IPS DF 6.9 (cell line): ENCODE results near the gene POU3F1.

ENCODE experiments used
- DNase-seq: peaks from one replicate; pipeline ENCODE4 v3.0.0-alpha.2; 2013; ENCODE audit warnings: low read depth, low spot score
- H3K27ac ChIP-seq: one replicate; pipeline ENCODE4 v1.5.1; 2013; ENCODE audit warnings: low read length, control low read depth
- H3K27me3 ChIP-seq: 2 replicates; pipeline ENCODE4 v1.6.1; 2013; ENCODE audit warnings: mild to moderate bottlenecking, low read length; ENCODE audit not compliant: control insufficient read depth, insufficient read depth
- H3K36me3 ChIP-seq: 2 replicates; pipeline ENCODE4 v1.6.1; 2013; ENCODE audit warnings: low read length; ENCODE audit not compliant: control insufficient read depth, insufficient read depth
- H3K4me1 ChIP-seq: 2 replicates; pipeline ENCODE4 v1.6.1; 2013; ENCODE audit warnings: low read length; ENCODE audit not compliant: control insufficient read depth, insufficient read depth
- H3K4me3 ChIP-seq: 2 replicates; pipeline ENCODE4 v1.5.1; 2013; ENCODE audit warnings: mild to moderate bottlenecking, low read length
- H3K9me3 ChIP-seq: 2 replicates; pipeline ENCODE4 v1.6.1; 2013; ENCODE audit warnings: low read length, inconsistent platforms; ENCODE audit not compliant: control insufficient read depth, insufficient read depth
- WGBS: extraction: QIAGEN DNeasy Blood & Tissue Kit; methylation state at CpG from one replicate; pipeline ENCODE4 v1.1.7; 2013; ENCODE audit warnings: mixed read lengths, missing lambda C conversion rate; ENCODE audit not compliant: insufficient read length, insufficient coverage; 5-methylcytosine and 5-hydroxymethylcytosine counted together

Gene POU3F1

GRCh38 chr1:38014724-38015424 is 31.7 kb downstream of the POU3F1 start:
- Histone ChIP-seq H3K4me3 (no peak overlapping the region), H3K36me3 (peaks cover 24% of the 10 kb centered on the region; the same call in 1 of the 2 replicates), H3K27me3 (no peaks in the 10 kb centered on the region), H3K4me1 (no peaks in the 10 kb centered on the region), H3K27ac (no peak overlapping the region), H3K9me3 (no peaks in the 10 kb centered on the region)
- no peak for DNase-seq
- no CpG with 5 or more reads among the region's 11 CpGs for WGBS

GRCh38 chr1:38014171-38014570 is 32.4 kb downstream of the POU3F1 start:
- Histone ChIP-seq H3K4me3 (no peak overlapping the region), H3K4me1 (no peaks in the 10 kb centered on the region)
- WGBS: no CpG with 5 or more reads among the region's 4 CpGs

GRCh38 chr1:38013227-38013622 is 33.4 kb downstream of the POU3F1 start:
- no CpG with 5 or more reads among the region's 4 CpGs for WGBS
- Histone ChIP-seq H3K4me1 (no peaks in the 10 kb centered on the region), H3K27me3 (no peaks in the 10 kb centered on the region), H3K36me3 (peaks cover 19% of the 10 kb centered on the region; the same call in 1 of the 2 replicates), H3K27ac (no peak overlapping the region), H3K9me3 (no peaks in the 10 kb centered on the region), H3K4me3 (peak overlapping the region; percentile 81; the same call in 1 of the 2 replicates)
- no peak for DNase-seq

More at GRCh38 chr1:38014171-38014570, 32.4 kb downstream of the POU3F1 start:
- Histone ChIP-seq H3K27me3 (no peaks in the 10 kb centered on the region), H3K9me3 (no peaks in the 10 kb centered on the region), H3K36me3 (peaks cover 22% of the 10 kb centered on the region; the same call in 1 of the 2 replicates), H3K27ac (no peak overlapping the region)
- DNase-seq: no peak

GRCh38 chr1:38012363-38013226 is 34.0 kb downstream of the POU3F1 start, which contains the start of gene UTP11:
UTP11 (plus strand) TSS chr1:38012734; CDS start chr1:38012803, 69 bp downstream.
- Histone ChIP-seq H3K4me3 (peak within 1 kb of the TSS; percentile 81; the same call in 1 of the 2 replicates), H3K27me3 (no peaks in the 10 kb centered on the region), H3K4me1 (no peaks in the 10 kb centered on the region), H3K27ac (no peak within 1 kb of the TSS), H3K36me3 (peaks cover 16% of the 10 kb centered on the region; the same call in 1 of the 2 replicates), H3K9me3 (no peaks in the 10 kb centered on the region)
- WGBS: no CpG with 5 or more reads among the region's 49 CpGs
- DNase-seq: peak; percentile 92

GRCh38 chr1:38009841-38010180 is 36.8 kb downstream of the POU3F1 start:
- Histone ChIP-seq H3K9me3 (no peaks in the 10 kb centered on the region), H3K27ac (no peak overlapping the region), H3K4me3 (no peak overlapping the region), H3K36me3 (0 out of 2 replicates have a peak, but pooled peaks cover 2% of the 10 kb centered on the region), H3K4me1 (peaks cover 3% of the 10 kb centered on the region; the same call in 1 of the 2 replicates), H3K27me3 (no peaks in the 10 kb centered on the region)
- WGBS: no CpG with 5 or more reads among the region's 6 CpGs
- no peak for DNase-seq

- H3K27me3 ChIP-seq: no peaks in the 10 kb centered on the region
- no peak overlapping the region for H3K27ac ChIP-seq
- no peak for DNase-seq
- H3K9me3 ChIP-seq: no peaks in the 10 kb centered on the region
- H3K4me3 ChIP-seq: no peak overlapping the region
- WGBS: no CpG with 5 or more reads among the region's 8 CpGs
- 0 out of 2 replicates have a peak, but pooled peaks cover 2% of the 10 kb centered on the region for H3K36me3 ChIP-seq
- peaks cover 4% of the 10 kb centered on the region for H3K4me1 ChIP-seq
These were observed 37.3 kb downstream of the POU3F1 start for GRCh38 chr1:38009088-38009840.

- Histone ChIP-seq H3K27me3 (no peaks in the 10 kb centered on the region), H3K4me1 (peaks cover 14% of the 10 kb centered on the region), H3K36me3 (no peaks in the 10 kb centered on the region), H3K27ac (no peak overlapping the region), H3K9me3 (no peaks in the 10 kb centered on the region), H3K4me3 (no peak overlapping the region)
- no peak for DNase-seq
- no CpG with 5 or more reads among the region's 12 CpGs for WGBS
These were observed 40.4 kb downstream of the POU3F1 start for GRCh38 chr1:38006008-38006828.

- no peak for DNase-seq
- H3K27me3 ChIP-seq: no peaks in the 10 kb centered on the region
- no CpG with 5 or more reads among the region's 83 CpGs for WGBS
- H3K4me1 ChIP-seq: peaks cover 21% of the 10 kb centered on the region
- no peaks in the 10 kb centered on the region for H3K9me3 ChIP-seq
- peak within 1 kb of the TSS; percentile 58; the same call in 1 of the 2 replicates for H3K4me3 ChIP-seq
- H3K27ac ChIP-seq: no peak within 1 kb of the TSS
- no peaks in the 10 kb centered on the region for H3K36me3 ChIP-seq
These were observed 41.2 kb downstream of the POU3F1 start, which contains the start of gene FHL3 for GRCh38 chr1:38005195-38006007. FHL3 (minus strand) TSS chr1:38005514; CDS start chr1:37999412, 6,102 bp downstream.
